Measurements from ENCODE around the gene COX19. TPM values are rescaled to one million over a fixed set of nuclear protein-coding genes. Genes with fewer than 3 reads are reported as not detected.

The COX19 gene
- total RNA-seq, 1 donor from 2014 or later = 10.8 TPM

- TF ChIP-seq CTCF (IDR thresholded peaks at IDR 0.05) = peak; percentile 99 to 100 (median 100)
- TF ChIP-seq POLR2A (IDR thresholded peaks at IDR 0.05) = no peak
- TF ChIP-seq POLR2AphosphoS5 (IDR thresholded peaks at IDR 0.05; ENCODE audit: insufficient read depth in 1 of 2, low read depth in 1 of 2) = peak; percentile 57 to 62
- peak in 1 of 2 donors; percentile 94 for DNase-seq (ENCODE audit: extremely low spot score in 2 of 2)
- no peaks in the 10 kb centered on the region for H3K27me3 ChIP-seq
- H3K4me3 ChIP-seq = no peak overlapping the region
- H3K9me3 ChIP-seq = no peaks in the 10 kb centered on the region
- no peak overlapping the region for H3K27ac ChIP-seq
- H3K4me1 ChIP-seq = peaks cover 21% of the 10 kb centered on the region
- intact Hi-C loops (cut with DNase I) = loop anchor here (2.0 to 10.0 kb wide), 2 partner anchors 74 to 162 kb away; no protein-coding TSS in a partner anchor
- peaks cover 0 to 7% of the 10 kb centered on the region in 2 donors for H3K36me3 ChIP-seq
These were observed 17.6 kb upstream of the COX19 start for GRCh38 chr7:992709-993607.

- H3K4me3 ChIP-seq = no peak overlapping the region
- peaks cover 0 to 2% of the 10 kb centered on the region in 2 donors for H3K36me3 ChIP-seq
- H3K4me1 ChIP-seq = peaks cover 21% of the 10 kb centered on the region
- H3K9me3 ChIP-seq = no peaks in the 10 kb centered on the region
- intact Hi-C loops (cut with DNase I) = loop anchor here (2.0 to 10.0 kb wide), 2 partner anchors 75 to 163 kb away; no protein-coding TSS in a partner anchor
- TF ChIP-seq POLR2A (IDR thresholded peaks at IDR 0.05) (no peak), CTCF (IDR thresholded peaks at IDR 0.05) (no peak), POLR2AphosphoS5 (IDR thresholded peaks at IDR 0.05; ENCODE audit: insufficient read depth in 1 of 2, low read depth in 1 of 2) (no peak)
- H3K27ac ChIP-seq = no peak overlapping the region
- no peaks in the 10 kb centered on the region for H3K27me3 ChIP-seq
- DNase-seq (ENCODE audit: extremely low spot score in 2 of 2) = no peak
These were observed 16.6 kb upstream of the COX19 start for GRCh38 chr7:991729-992656.

DNA sequence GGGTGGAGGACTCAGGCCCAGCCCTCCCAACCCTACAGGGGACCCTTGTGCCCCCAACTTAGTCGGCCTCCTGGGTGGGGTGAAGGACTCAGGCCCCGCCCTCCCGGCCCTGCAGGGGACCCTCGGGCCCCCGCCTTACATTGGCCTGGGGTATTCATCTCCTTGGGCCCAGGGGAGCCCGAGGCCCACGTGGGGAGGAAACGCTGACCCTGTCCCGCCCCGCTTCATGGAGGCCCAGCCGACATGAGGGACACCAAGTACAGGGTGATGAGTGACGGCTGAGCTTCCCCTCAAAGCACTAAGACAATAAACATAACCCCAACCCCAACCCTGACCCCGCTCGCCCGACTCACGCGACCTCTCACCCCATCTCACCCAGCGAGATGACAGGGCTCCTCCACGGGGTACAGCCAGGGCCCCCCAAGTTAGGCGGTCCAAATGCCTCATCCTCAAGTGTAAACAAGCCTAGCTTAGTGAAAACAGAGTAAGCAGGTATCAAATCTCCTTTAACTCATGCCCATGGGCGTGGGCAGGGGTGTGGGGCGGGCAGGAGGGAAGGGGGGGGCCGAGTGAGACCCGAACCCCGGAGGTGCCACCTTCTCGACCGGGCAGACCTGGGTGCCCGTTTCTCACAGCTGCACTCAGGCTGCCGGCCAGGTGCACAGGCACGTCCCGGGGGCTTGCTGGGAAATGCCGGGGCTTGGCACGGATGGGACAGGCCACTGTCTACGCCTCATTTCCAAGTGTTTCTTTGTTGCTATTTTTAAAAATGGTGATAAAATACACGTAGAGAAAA is 15.8 kb upstream of the COX19 start:
- Histone ChIP-seq H3K27ac (no peak overlapping the region), H3K36me3 (no peaks in the 10 kb centered on the region), H3K9me3 (no peaks in the 10 kb centered on the region), H3K4me3 (no peak overlapping the region), H3K27me3 (no peaks in the 10 kb centered on the region), H3K4me1 (peaks cover 21% of the 10 kb centered on the region)
- no peak for TF ChIP-seq POLR2AphosphoS5 (IDR thresholded peaks at IDR 0.05; ENCODE audit: insufficient read depth in 1 of 2, low read depth in 1 of 2)
- no peak for TF ChIP-seq CTCF (IDR thresholded peaks at IDR 0.05)
- no peak for TF ChIP-seq POLR2A (IDR thresholded peaks at IDR 0.05)
- intact Hi-C loops (cut with DNase I) = loop anchor here (10.0 kb wide), 1 partner anchor 164 kb away; no protein-coding TSS in a partner anchor
- DNase-seq (ENCODE audit: extremely low spot score in 2 of 2) = no peak

DNA sequence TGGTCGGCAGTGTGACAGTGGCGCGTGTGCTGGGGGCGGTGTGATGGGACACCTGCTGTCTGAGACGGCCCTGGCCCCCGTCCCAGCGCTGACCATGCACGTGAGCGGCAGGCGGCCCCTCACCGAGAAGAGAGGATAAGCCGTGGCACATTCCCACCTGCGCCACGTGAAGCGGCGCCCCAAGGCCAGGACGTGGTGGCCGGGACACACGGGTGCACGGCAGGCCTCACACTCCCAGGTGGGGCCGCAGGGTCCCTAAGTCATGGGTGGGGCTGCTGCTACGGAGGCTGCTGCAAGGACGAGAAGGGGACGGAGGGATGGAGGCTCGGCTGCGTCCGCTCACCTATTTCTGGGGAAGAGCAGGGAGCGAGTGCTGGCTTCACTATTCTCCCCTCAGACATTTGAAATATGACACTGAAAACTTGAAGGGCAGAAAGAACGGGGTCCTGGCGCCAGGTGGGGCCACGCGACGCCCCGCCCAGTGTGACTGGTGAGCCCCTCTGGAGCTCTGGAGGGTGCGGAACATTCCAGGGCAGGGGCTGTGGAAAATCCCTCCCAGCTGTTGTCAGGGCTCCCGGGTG is 15.1 kb upstream of the COX19 start:
- no peaks in the 10 kb centered on the region for H3K27me3 ChIP-seq
- no peak for TF ChIP-seq POLR2AphosphoS5 (IDR thresholded peaks at IDR 0.05; ENCODE audit: insufficient read depth in 1 of 2, low read depth in 1 of 2)
- TF ChIP-seq CTCF (IDR thresholded peaks at IDR 0.05) = no peak
- TF ChIP-seq POLR2A (IDR thresholded peaks at IDR 0.05) = no peak
- intact Hi-C loops (cut with DNase I) = loop anchor here (10.0 kb wide), 1 partner anchor 164 kb away; no protein-coding TSS in a partner anchor

More for the DNA sequence above, 15.1 kb upstream of the COX19 start:
- Histone ChIP-seq H3K9me3 (no peaks in the 10 kb centered on the region), H3K4me3 (no peak overlapping the region), H3K27ac (no peak overlapping the region), H3K36me3 (no peaks in the 10 kb centered on the region), H3K4me1 (peaks cover 21% of the 10 kb centered on the region)
- no peak for DNase-seq (ENCODE audit: extremely low spot score in 2 of 2)
